ENCODE measurements around the gene C10orf120.
A peak's percentile ranks its signal among the peaks of the same experiment; 100 is the strongest.

The C10orf120 gene

GRCh38 chr10:122692744-122693143 lies 6.9 kb downstream of the C10orf120 start:
- TF ChIP-seq CTCF (conservative IDR thresholded peaks at IDR 0.05; ENCODE audit: low read depth, low read length) = no peak
- DNase-seq (ENCODE audit: low read depth) = no peak
- H3K4me3 ChIP-seq (ENCODE audit: low read depth, low read length) = no peak overlapping the region

GRCh38 chr10:122689146-122689820 lies 10.4 kb downstream of the C10orf120 start:
- no peak overlapping the region for H3K4me3 ChIP-seq (ENCODE audit: low read depth, low read length)
- no peak for TF ChIP-seq CTCF (conservative IDR thresholded peaks at IDR 0.05; ENCODE audit: low read depth, low read length)
- DNase-seq (ENCODE audit: low read depth) = peak; percentile 5

- TF ChIP-seq CTCF (conservative IDR thresholded peaks at IDR 0.05; ENCODE audit: low read depth, low read length) = peak; percentile 12
- H3K4me3 ChIP-seq (ENCODE audit: low read depth, low read length) = no peak overlapping the region
- peak; percentile 32 for DNase-seq (ENCODE audit: low read depth)
Measured at GRCh38 chr10:122688293-122688989, 11.2 kb downstream of the C10orf120 start.

- no peak for DNase-seq (ENCODE audit: low read depth)
Measured at GRCh38 chr10:122682522-122682921, 17.1 kb downstream of the C10orf120 start.

GRCh38 chr10:122678266-122678665 lies 21.4 kb downstream of the C10orf120 start:
- no peak for TF ChIP-seq CTCF (conservative IDR thresholded peaks at IDR 0.05; ENCODE audit: low read depth, low read length)
- no peak for DNase-seq (ENCODE audit: low read depth)
- H3K4me3 ChIP-seq (ENCODE audit: low read depth, low read length) = no peak overlapping the region

More at GRCh38 chr10:122682522-122682921, 17.1 kb downstream of the C10orf120 start:
- H3K4me3 ChIP-seq (ENCODE audit: low read depth, low read length) = no peak overlapping the region
- TF ChIP-seq CTCF (conservative IDR thresholded peaks at IDR 0.05; ENCODE audit: low read depth, low read length) = no peak

- no peak overlapping the region for H3K4me3 ChIP-seq (ENCODE audit: low read depth, low read length)
- no peak for DNase-seq (ENCODE audit: low read depth)
- no peak for TF ChIP-seq CTCF (conservative IDR thresholded peaks at IDR 0.05; ENCODE audit: low read depth, low read length)
Measured at GRCh38 chr10:122675278-122675677, 24.4 kb downstream of the C10orf120 start.

GRCh38 chr10:122674781-122675180 lies 24.9 kb downstream of the C10orf120 start:
- DNase-seq (ENCODE audit: low read depth) = no peak
- no peak for TF ChIP-seq CTCF (conservative IDR thresholded peaks at IDR 0.05; ENCODE audit: low read depth, low read length)

More at GRCh38 chr10:122674781-122675180, 24.9 kb downstream of the C10orf120 start:
- H3K4me3 ChIP-seq (ENCODE audit: low read depth, low read length) = no peak overlapping the region
